COLO668 (cell line): Measurements from ENCODE around the gene RAX2.
"Not testable (repeated sequence)": the region's sequence is repeated elsewhere in the genome, so short reads cannot be mapped to it uniquely, and the experiment has no call there.

Experiments used
- DNase-seq: peaks from one replicate; lab custom pipeline; 2025; ENCODE audit not compliant: unreplicated experiment; lab: John Stamatoyannopoulos, UW

RAX2 gene

DNA sequence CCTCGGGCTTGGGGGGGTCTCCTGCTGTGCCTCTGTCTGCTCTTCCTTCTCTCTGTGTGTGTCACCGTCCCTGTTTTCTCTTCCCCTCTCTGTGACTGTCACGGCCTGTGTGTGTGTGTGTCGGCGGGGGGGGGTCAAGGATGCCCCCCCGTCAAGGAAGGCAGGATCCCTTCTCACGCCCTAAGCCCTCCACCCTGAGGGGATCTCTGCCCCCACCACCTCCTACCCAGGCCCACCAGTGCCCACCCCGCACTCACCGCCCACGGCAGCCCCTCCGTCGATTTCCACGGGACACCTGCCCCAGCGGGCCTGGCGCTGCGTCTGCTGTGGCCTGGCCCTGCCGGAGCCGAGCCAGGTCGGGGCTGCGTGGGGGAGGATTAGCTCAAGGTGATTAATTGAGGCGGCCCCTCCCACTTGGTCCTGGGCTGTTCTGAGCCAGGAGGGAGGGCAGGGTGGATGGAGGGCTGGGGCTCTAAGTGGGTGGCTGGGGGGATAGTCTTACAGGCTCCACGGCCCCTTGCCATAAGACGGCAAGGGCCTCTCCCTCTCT, at the start of gene RAX2:
RAX2 (minus strand) TSS at position 323 of the 550 bp plus-strand sequence. CDS start 486 bp downstream, outside the sequence.
- DNase-seq: no peak

DNA sequence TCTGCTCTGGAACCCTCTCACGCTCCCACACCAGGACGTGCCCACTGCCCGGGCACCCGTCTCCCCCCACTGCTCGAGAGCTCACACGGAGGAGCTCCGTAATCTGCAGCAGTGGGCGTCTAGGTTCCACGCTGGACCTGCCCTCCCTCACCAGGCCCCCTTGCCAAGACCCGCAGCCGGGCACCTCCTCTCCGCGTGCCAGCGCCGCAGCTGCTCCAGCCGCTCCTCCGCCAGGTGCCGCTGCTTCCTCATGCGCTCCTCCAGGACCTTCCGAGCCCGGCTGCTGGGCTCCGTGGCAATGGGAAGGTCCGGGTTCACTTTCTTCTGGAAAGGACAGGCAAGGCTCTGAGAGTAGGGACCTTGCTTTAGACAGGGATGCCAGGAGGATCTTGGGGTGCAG, 49.1 kb upstream of the RAX2 start:
- DNase-seq: peak; percentile 70

DNA sequence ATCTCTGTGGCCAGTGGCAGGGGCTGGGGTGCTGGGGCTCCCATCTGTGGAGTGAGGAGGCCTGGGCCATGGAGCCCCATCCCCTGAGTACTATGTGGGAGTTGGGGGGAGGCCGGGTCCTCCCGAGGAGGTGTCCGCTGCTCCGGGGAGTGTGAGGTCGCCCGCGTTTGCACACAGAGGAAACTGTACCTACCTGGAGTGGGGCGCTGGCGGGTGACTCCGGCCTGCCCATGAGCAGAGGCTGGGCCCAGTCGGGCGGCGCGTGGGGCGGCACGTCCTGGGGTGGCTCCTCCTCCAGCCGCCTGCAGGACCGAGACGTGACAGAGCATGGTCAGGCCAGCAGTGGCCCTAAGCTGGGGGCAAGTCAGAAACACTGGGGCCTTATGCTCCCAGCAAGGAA, 48.0 kb upstream of the RAX2 start:
- DNase-seq: no peak

DNA sequence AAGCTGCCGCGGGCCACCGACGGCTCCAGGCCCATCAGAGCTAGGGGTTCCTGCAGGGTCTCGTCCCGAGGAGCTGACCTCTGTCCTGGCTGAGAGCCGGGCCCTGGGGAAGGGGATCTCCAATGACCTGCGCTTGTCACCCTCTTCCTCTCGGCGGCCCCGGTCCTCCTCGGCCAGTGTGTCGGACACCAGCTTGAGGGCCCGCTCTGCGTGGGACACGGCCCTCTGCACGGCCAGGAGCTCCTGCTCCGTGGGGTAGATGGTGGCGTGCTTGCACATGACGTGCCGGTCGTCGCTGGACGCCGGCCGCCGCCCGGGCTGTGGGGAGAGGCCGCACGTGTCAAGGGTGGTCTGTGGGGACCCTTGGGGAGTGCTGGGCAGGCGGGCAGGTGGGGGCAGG, 46.9 kb upstream of the RAX2 start:
- no peak for DNase-seq

DNA sequence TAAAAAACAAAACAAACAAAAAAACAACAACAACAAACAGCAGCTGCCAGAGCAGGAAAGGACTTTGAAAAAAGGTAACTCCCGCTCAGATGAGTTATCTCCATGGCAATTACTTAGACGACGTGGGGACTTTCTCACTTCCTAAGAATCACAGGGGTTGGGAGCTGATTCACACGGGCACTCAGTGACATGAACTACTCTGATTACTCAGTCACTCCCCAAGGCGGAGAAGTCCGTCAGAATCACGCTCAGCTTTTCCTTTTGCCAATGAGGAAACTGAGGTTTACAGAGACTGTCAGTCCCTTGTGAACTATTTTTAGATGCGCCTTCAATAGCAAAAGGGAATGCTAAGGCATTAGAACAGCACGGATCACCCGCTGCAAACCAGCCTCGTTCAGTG, 46.4 kb upstream of the RAX2 start:
- DNase-seq: no peak

DNA sequence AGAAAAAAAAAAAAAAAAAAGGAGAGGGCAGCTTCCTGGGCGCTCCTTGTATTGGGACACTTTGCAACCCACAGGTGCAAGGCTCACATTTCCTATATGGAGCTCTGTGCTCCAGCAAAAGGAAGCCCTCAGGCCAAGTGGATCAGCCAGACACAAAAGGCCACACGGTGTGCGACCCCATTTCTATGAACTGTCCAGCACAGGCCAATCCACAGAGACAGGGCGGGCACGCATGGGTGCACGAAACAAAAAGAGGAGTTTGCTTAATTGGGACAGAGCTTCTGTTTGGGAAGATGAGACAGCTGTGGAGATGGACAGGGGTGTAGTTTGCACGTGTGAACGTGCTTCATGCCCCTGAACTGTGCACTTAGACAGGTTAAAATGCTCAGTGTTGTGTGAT, 45.7 kb upstream of the RAX2 start:
- no peak for DNase-seq

DNA sequence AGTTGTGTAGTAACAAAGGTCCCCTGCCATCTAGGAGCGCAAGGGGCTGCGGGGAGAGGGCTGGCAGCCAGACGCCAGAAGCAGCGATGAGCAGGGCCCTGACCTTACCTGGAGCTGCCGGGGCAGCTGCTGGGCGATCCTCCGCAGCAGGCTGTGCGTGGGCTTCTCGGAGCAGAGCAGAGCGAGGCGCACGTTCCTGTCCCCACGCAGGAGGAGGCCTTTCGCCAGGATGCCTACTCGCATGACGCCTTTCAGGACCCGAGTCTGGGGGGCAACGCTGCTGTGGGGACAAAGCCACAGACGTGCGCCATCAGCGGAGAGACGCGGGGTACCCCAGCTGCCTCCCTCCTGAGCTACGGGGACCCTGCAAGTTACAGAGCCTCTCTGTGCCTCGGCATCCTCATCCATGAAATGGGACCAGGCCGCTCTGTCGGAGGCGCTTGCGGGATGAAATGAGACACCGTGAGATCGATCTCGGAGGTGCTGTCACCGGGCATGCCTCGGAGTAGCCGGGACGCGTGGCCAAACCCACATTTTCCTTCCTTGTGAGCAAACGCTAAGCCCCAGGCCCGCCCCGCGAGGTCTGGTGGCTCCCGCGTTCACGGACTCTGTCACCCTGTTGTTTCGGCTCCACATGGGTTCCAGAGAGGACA, 44.7 kb upstream of the RAX2 start:
- no peak for DNase-seq

DNA sequence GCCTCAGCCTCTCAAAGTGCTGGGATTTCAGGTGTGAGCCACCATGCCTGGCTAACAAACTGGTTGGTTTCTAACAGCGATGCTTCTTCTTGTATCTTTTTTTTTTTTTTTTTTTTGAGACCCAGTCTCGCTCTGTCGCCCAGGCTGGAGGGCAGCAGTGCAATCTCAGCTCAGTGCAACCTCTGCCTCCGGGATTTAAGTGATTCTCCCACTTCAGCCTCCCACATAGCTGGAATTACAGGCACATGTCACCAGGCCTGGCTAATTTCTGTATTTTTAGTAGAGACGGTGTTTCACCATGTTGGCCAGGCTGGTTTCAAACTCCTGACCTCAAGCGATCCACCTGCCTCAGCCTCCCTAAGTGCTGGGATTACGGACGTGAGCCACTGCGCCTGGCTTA, 44.1 kb upstream of the RAX2 start:
- not testable (repeated sequence) for DNase-seq

DNA sequence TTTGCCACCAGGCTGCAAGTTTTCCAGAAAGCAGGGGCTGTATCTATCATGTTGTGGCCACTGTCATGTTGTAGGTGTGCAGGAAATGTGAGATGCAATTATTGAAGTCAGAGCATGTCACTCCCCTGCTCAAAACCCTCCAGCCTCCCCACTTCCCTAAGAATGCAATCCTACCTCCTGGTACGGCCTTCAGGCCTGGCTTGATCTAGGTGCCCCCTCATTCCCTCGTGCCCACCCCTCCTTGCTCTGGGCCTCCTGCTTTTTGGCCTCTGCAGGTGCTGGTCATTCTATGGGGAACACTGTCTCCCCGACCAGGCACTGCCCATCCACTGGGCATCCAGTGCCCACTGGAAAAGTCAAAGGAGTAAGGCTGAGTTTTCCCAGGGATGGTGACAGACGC, 42.6 kb upstream of the RAX2 start:
- DNase-seq: no peak

DNA sequence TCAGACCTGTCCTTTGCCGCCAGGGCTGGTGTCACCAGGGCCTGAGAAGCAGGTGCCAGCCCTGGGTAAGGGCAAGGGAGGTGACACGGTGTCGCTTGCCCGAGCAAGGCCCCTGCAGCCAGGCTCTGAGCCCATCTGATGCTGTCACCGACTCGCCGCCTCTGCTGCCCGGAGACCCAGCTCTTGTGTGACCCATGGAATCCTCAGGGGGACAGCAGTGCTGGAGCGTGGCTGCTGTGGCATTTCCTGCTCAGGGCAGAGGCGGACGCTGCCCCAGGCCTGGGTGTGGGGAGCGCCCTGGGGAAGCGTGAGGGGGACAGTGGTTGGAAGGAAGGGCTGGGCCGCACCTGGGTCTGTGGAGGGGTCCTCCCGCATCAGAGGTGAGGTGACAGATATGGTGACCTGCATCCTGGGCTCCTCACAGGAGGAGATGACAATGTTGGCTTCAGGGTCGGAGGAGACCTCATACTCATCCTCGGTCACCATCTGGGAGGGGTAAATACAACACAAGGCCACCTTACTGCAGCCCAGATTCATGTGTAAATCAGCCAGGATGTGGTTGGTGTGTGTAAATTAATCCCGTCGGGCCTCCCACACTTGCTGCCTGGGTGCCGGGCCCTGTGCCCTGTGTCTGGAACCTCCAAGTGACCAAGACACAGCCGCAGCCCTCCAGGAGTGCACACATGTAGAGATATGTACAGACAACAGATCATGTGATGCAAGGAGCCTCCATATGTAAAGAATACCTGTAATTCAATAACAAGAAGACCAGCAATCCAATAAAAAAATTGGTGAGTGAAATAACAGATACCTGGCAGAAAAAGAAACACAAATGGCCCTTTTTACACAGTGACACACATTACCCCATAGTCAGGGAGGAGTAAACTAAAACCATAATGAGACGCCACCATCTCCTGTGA, 41.7 kb upstream of the RAX2 start:
- no peak for DNase-seq

DNA sequence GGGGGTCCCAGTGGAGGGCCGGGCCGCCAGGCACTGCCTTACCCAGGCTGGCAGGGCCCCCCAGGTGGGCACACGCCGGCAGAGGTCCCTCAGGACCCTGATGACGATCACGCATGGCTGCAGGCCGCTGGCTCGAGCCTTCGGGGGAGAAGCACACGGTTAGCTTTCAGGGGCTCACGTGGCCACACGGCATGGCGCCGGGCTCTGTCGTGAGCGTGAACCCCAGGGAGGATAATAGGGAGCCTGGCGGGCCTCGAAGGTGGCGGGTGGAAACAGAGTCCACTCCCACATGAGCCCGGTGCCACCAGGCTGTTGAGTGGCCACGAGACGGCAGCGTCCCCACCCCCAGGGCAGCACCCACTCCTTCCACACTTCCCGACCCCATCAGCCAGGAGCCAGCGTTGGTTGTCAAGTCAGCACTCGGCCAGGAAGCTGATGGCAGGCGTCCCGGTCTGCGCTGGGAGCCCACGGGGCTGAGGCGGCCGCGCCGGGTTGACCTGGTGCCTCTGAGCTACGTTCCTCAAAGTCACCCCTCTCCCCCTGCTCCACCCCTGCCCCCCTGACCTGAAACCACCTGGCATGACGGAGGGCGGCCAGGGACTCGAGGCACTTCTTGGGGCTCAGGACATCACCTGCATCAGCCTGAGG, 38.8 kb upstream of the RAX2 start:
- no peak for DNase-seq

DNA sequence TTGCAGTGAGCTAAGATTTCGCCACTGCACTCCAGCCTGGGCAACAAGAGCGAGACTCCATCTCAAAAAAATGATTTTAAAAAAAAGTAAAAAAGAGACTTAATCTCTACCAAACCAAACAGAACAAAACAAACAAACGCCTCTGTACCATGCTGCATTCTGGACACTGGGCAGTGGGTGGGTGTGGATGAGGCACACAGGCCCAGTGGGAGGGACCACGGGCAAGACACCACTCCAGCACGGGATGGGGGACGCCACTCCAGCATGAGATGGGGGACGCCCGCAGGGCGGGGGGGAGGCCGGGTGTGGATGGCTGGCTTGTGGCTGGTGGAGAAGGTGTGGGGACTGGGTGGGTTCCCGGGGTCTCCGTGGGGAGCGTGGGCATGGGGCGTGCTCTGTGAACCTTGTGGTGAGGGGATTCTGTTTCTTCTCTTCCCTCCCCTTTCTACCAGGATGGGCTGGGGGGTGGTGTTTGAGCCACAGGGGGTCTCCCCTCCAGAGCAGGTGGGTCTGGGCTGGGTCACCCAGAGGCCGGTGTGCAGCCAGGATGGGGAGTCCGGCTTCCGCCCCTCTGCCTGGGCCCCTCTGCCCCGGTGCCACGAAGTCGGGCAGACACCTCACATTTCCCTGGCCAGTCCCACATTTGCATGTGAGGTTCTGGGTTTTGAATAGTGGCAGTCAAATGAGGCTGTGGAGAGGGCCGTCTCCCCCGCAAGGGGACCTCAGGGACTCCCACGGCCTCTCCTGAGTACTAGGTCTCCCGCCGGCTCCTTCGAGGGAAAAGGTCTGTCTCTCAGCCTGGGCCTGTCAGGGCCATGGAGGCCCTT, 38.1 kb upstream of the RAX2 start:
- DNase-seq: no peak

DNA sequence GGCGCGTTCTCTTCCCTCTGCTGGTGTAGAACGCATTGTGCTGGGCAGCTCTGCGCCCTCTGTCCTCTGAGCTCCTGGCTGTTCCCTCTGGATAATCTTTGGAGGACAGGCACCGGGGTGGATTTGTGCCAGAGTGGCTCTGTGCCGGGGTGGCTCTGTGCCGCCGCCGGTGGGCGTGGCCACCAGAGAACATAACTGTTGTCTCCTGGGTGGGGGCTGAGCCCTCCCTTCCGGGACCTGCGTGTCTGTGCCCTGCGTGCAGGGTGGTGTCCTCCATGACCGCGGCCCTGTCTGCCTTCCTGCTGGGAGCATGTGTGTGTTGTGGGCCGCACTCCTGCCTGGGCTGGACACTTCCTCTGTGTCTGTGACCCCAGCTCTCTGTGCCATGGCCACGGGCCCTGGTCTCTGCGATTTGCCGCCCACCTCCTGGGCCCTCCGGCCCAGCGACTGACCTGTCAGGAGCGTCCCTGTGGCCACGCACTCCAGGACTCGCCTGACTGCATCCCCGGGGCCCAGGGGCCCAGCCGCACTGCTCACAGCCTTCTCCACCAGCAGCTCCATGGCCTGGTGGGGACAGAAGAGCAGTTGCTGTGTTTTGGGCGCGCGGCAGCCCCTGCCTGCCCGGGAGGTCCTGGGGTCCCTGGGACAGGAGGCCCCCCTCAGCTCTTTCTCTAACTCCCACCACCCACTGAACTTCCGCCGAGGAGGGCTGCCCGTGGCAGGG, 36.6 kb upstream of the RAX2 start:
- no peak for DNase-seq

DNA sequence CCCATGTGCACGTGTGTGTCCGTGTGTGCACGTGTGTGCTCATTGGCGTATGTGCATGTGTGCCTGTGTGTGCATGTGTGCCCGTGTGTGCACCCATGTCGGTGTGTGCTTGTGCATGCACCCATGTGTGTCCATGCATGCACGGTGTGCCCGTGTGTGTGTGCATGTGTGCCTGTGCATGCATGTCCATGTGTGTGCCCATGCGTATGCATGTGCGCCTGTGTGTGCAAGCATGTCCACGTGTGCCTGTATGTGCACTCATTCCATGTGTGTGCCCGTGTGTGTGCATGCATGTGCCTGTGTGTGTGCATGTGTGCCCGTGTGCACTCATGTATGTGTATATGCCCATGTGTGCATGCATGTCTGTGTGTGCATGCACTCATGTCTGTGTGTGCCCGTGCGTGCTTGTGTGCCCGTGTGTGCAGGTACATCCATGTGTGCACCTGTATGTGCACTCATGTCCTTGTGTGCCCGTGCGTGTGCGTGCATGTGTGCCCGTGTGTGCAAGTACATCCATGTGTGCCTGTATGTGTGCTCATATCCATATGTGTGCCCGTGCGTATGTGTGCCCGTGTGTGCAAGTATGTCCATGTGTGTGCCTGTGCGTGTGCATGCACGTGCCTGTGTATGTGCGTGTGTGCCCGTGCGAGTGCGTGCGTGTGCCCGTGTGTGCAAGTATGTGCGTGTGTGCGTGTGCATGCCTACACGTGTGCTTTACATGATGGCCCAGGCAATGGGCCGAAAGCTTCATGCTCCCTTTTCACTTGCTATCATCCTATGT, 35.7 kb upstream of the RAX2 start:
- DNase-seq: no peak

DNA sequence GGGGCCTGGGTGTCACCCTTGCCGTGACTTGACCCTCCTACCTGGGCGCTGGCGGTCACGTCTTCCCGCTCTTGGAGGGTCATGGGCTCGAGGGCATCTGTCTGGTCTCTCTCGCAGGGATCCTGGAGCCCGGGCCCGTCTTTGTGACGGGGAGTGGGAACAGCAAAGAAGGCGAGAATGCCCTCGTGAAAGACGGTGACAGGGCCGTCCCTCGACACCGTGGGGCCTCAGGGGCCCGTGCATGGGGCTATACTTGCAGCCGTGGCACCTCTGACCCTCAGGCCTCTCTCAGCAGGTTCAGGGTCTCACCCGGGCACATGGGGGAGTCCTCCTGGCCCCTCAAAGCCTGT, 35.1 kb upstream of the RAX2 start:
- no peak for DNase-seq

DNA sequence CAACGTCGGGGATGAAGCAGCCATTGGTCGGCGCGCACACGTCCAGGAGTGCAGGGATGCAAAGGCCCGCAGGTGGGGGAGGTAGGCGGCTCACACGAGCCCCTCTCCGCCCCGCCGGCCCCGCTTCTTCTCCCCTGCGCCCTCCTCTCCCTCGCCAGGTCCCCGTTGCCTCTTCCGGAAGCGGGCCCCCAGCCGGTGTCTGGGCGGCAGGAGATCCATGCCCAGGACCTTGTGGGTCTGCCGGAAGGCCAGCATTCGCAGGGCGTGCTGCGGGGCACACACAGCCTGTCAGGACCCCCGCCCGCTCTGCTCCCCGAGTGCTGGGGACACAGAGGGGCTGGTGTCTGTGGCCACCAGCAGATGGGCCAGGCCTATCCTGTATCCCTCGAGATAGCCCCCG, 33.8 kb upstream of the RAX2 start:
- DNase-seq: no peak

DNA sequence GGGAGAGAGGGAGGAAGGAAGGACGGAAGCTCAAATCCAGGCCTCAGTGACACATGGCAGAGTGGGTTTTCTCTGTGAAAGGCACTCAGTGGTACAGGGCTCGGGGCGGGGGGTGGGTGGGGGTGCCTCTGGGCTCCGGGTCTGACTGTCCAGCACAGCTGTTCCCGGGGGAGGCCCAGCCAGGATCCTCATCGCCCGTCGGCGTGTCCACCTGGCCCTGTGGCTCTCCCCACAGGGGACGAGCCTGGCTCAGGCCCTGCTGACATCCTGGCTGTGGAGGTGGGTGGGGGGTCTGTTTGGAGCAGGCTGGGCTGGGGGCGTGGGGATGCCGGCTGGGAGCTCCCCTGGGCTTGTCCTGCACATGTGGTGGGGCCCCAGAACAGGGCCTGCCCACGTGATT, 32.4 kb upstream of the RAX2 start:
- no peak for DNase-seq

DNA sequence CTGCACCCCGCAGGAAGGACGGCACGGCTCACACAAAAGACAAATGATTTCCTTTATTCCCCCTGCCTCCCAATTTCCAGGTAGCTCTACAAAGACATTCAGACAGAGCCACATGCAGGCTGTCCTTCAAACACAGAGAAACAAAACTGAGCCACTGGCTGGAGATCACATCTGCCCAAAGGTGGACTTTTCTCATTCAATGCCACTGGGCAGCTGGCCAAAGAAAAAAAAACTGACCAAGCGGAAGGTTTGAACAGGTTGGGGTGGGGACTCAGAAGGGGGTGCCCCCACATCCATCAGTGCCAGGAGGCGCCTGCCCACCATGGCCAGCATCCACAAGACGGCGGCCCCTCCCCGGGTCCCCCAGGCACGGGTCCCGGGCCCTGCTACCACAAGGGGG, 32.0 kb upstream of the RAX2 start:
- DNase-seq: no peak

DNA sequence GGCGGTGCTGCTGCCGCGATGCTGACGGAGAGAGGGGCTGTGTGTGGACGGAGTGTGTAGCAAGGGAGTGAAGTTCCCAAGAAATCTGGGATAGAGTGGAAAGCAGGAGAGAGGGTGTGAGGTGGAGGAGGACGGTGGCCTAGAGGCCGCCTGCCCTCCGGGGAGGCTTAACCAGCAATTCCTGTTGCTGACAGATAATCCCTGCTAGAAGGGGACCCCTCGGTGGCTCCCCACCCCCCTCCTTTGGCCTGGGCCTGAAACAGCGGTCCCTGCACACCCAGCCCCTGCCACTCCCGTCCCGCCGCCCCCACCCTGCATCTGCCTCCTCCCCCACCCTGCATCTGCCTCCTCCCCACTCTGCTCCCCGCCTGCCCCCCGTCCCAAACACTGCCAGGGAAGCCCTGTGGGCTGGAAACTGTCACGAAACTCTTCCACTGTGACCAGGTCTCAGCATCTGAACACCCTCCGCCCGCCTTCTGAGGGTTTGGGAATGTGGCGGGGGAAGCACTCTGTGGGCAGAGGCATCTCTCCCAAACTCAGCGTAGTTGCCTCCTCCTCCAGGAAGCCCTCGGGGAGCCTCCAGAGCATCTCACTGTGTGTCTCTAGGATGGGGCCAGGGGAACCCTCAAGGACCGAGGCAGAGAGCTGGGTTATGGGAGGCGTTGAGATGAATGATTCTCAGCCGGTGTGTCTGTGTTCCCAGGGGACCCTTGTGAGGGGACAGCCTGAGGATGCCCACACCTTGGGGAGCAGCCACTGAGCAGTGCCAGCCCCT, 31.3 kb upstream of the RAX2 start:
- DNase-seq: no peak
